ENCODE measurements around the gene NT5C.

DNA sequence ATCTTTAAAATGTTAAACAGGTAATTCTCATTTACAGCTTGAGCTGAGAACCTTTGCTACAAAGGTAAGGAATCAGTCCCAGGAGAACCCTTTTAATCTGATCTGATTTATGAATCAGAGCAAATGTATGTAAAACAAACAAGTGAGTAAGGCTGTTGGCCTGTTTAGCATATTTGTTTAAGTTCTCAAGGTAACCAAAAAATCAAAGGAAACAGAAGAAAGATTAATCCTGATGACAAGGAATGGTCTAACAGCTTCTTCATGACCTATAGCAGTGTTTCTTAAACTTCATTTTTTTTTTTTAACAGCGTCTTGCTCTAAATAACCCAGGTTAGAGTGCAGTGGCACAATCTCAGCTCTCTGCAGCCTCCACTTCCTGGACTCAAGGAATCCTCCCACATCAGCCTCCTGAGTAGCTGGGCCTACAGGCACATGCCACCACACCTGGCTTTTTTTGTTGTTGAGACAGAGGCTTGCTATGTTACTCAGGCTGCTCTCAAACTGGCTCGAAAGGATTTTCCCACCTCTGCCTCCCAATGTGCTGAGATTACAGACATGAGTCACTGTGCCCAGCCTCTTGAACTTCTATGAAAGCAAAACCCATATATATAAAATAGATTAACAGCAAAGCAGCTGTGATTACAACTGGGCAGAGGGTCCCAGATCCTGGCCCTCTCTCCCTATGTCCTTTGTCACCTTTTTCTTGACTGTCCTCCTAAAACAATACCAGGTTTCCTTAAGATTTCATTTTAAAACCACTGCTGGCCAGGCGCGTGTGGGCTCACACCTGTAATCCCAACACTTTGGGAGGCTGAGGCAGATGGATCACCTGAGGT is 27.9 kb upstream of the NT5C start:
- TF ChIP-seq CTCF (IDR thresholded peaks at IDR 0.05) (no peak), EP300 (IDR thresholded peaks at IDR 0.05) (no peak), POLR2A (IDR thresholded peaks at IDR 0.05) (no peak)

Data from gastroesophageal sphincter (tissue), 3 donors.